ENCODE results near the gene CPOX.

CPOX gene

DNA sequence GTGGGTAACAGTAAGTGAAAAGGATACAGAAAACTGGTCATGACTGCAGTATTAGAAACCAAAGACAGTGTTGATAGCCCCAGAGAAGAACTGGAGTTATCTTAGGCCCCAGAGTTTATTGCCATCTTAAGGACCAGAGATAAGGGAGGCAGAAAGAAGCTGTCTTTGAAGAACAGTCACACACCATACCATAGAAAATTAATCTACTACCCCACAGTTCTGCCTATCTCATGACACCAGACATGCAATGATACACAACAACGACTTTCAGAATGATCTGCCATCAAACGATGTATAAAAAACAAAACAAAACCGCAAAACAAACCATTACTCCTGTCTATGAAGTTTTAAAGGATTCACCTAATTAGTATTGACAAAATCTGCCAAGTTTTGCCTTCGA is 9.6 kb downstream of the CPOX start:
- Histone ChIP-seq H3K4me3 (ENCODE audit: insufficient read depth, low read length, poor library complexity, severe bottlenecking) (no peak overlapping the region), H3K9ac (ENCODE audit: low read length) (no peak overlapping the region), H3K9me3 (ENCODE audit: insufficient read depth, low read length) (no peaks in the 10 kb centered on the region), H3K9me2 (replicated peaks; ENCODE audit: insufficient read depth, low read length) (no peaks in the 10 kb centered on the region), H3F3A (ENCODE audit: insufficient read depth) (no peaks in the 10 kb centered on the region), H3K36me3 (ENCODE audit: low read length) (peaks cover 9% of the 10 kb centered on the region; the same call in 1 of the 2 replicates), H3K27me3 (ENCODE audit: low read length) (no peaks in the 10 kb centered on the region), H3K4me2 (ENCODE audit: low read depth, low read length, poor library complexity, severe bottlenecking) (no peak overlapping the region), H2AFZ (ENCODE audit: low read depth, low read length, severe bottlenecking) (no peak overlapping the region), H3K27ac (ENCODE audit: low read depth, low read length) (no peak overlapping the region), H3K79me2 (ENCODE audit: insufficient read depth, low read length) (no peaks in the 10 kb centered on the region), H4K20me1 (ENCODE audit: low read depth, low read length) (no peaks in the 10 kb centered on the region)
- no peak for TF ChIP-seq CTCF (IDR thresholded peaks at IDR 0.05; ENCODE audit: insufficient read depth, low read length, poor library complexity, severe bottlenecking)
- no peak for TF ChIP-seq EZH2phosphoT487 (conservative IDR thresholded peaks at IDR 0.05; ENCODE audit: low read length)

GRCh38 chr3:98582042-98582441 is 11.4 kb downstream of the CPOX start:
- Histone ChIP-seq H3K4me2 (ENCODE audit: low read depth, low read length, poor library complexity, severe bottlenecking) (no peak overlapping the region), H3K9me2 (replicated peaks; ENCODE audit: insufficient read depth, low read length) (no peaks in the 10 kb centered on the region), H3F3A (ENCODE audit: insufficient read depth) (no peaks in the 10 kb centered on the region), H3K4me3 (ENCODE audit: insufficient read depth, low read length, poor library complexity, severe bottlenecking) (no peak overlapping the region), H3K9me3 (ENCODE audit: insufficient read depth, low read length) (no peaks in the 10 kb centered on the region), H3K27ac (ENCODE audit: low read depth, low read length) (no peak overlapping the region), H3K9ac (ENCODE audit: low read length) (no peak overlapping the region), H3K79me2 (ENCODE audit: insufficient read depth, low read length) (no peaks in the 10 kb centered on the region), H3K36me3 (ENCODE audit: low read length) (peaks cover 12% of the 10 kb centered on the region; the same call in 1 of the 2 replicates), H2AFZ (ENCODE audit: low read depth, low read length, severe bottlenecking) (no peak overlapping the region), H3K27me3 (ENCODE audit: low read length) (no peaks in the 10 kb centered on the region), H4K20me1 (ENCODE audit: low read depth, low read length) (no peaks in the 10 kb centered on the region)
- no peak for TF ChIP-seq CTCF (IDR thresholded peaks at IDR 0.05; ENCODE audit: insufficient read depth, low read length, poor library complexity, severe bottlenecking)
- no peak for TF ChIP-seq EZH2phosphoT487 (conservative IDR thresholded peaks at IDR 0.05; ENCODE audit: low read length)

DNA sequence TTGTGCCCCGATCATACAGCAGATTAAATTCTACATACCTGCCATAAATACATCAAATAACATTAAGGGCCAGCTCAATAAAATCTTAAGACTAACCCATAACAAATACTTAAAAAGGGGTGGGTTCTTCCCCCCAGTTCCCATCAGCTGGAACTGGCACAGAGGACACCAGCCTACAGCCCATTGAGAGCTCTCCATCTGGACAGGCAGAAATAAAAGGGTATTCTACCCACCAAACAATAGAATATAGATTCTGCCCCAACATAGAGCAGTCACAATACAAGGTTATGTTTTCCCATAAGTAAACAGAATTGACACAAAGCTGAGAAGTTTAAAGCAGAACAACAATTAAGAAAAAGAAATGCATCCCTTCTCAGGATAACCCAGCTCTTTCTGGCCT is 11.9 kb downstream of the CPOX start:
- Histone ChIP-seq H3K27me3 (ENCODE audit: low read length) (no peaks in the 10 kb centered on the region), H2AFZ (ENCODE audit: low read depth, low read length, severe bottlenecking) (no peak overlapping the region), H3K4me2 (ENCODE audit: low read depth, low read length, poor library complexity, severe bottlenecking) (no peak overlapping the region), H3K4me3 (ENCODE audit: insufficient read depth, low read length, poor library complexity, severe bottlenecking) (no peak overlapping the region), H3K9ac (ENCODE audit: low read length) (no peak overlapping the region), H3K79me2 (ENCODE audit: insufficient read depth, low read length) (no peaks in the 10 kb centered on the region), H3K36me3 (ENCODE audit: low read length) (peaks cover 12% of the 10 kb centered on the region; the same call in 1 of the 2 replicates), H3K27ac (ENCODE audit: low read depth, low read length) (no peak overlapping the region), H3K9me3 (ENCODE audit: insufficient read depth, low read length) (no peaks in the 10 kb centered on the region), H4K20me1 (ENCODE audit: low read depth, low read length) (no peaks in the 10 kb centered on the region), H3F3A (ENCODE audit: insufficient read depth) (no peaks in the 10 kb centered on the region), H3K9me2 (replicated peaks; ENCODE audit: insufficient read depth, low read length) (no peaks in the 10 kb centered on the region)
- TF ChIP-seq EZH2phosphoT487 (conservative IDR thresholded peaks at IDR 0.05; ENCODE audit: low read length) = no peak

DNA sequence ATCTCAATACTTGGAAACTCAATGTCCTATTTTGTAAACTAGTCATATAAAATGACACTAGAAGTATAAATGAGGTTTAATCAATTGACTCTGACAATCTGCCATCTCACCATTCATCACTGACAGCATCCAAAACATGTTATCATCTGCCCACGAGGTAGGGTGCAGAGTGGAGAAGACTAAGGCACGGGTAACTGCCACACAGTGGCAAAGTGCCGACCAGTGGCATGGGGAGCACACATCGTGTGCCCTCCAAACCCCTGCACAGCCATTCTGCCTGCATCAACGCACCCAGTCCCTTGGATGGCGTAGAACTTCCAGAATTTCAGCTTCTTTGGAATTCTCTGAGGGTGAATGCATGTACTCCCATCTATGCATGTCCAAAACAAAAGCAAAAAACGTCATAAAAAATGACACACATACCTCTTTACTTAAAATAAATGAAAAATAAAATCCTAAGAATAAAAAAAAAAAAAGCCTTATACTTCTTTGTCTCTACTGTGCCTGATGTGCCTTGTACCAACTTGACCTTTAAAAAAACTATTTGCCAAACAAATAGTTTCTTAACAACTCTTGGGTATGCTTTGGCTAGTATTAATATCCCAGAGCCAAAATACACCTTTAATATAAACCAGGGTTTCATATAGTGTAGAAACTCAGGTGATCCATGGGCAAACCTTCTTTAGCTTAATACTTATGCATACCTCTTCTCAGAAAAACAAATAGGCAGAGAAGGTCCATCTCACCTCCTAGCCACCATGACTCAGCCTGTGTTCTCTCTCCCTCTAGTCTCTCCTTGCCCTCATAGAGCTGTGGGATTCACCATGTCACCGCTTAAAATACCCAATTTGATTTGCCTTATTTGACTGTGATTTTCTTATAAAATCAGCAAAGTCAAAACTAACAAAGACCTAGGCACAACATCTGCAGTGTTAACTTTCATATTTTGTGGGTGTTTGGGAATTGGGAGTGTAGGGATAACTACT is 12.7 kb downstream of the CPOX start:
- no peak overlapping the region for H3K9ac ChIP-seq (ENCODE audit: low read length)
- peaks cover 12% of the 10 kb centered on the region; the same call in 1 of the 2 replicates for H3K36me3 ChIP-seq (ENCODE audit: low read length)

More for the DNA sequence above, 12.7 kb downstream of the CPOX start:
- no peak overlapping the region for H3K27ac ChIP-seq (ENCODE audit: low read depth, low read length)
- H3F3A ChIP-seq (ENCODE audit: insufficient read depth) = no peaks in the 10 kb centered on the region
- no peaks in the 10 kb centered on the region for H3K79me2 ChIP-seq (ENCODE audit: insufficient read depth, low read length)
- no peak for TF ChIP-seq CTCF (IDR thresholded peaks at IDR 0.05; ENCODE audit: insufficient read depth, low read length, poor library complexity, severe bottlenecking)
- no peak for TF ChIP-seq EZH2phosphoT487 (conservative IDR thresholded peaks at IDR 0.05; ENCODE audit: low read length)
- H4K20me1 ChIP-seq (ENCODE audit: low read depth, low read length) = no peaks in the 10 kb centered on the region
- no peaks in the 10 kb centered on the region for H3K9me3 ChIP-seq (ENCODE audit: insufficient read depth, low read length)
- H3K4me3 ChIP-seq (ENCODE audit: insufficient read depth, low read length, poor library complexity, severe bottlenecking) = no peak overlapping the region
- H3K4me2 ChIP-seq (ENCODE audit: low read depth, low read length, poor library complexity, severe bottlenecking) = no peak overlapping the region
- H2AFZ ChIP-seq (ENCODE audit: low read depth, low read length, severe bottlenecking) = no peak overlapping the region
- H3K9me2 ChIP-seq (replicated peaks; ENCODE audit: insufficient read depth, low read length) = no peaks in the 10 kb centered on the region
- no peaks in the 10 kb centered on the region for H3K27me3 ChIP-seq (ENCODE audit: low read length)
